GM13977 (cell line): Measurements from ENCODE around the gene GJC2.

Experiments used
- DNase-seq: peaks from one replicate; pipeline ENCODE4 v3.0.0; 2012; ENCODE audit warnings: low spot score
- in situ Hi-C: fragments of 300-500 bp; cut with MboI; formaldehyde crosslinking; loops from one replicate; pipeline ENCODE4 v1.12.0; 2022; ENCODE audit warnings: low sequenced_read_pairs, low pct_unique_long_range_greater_than_20kb, mixed read lengths, inconsistent platforms; ENCODE audit not compliant: unreplicated experiment
- TF ChIP-seq, protein P1 (sequence below): IDR thresholded peaks from 2 replicates; pipeline ENCODE4 v1.5.1; 2012; ENCODE audit warnings: mild to moderate bottlenecking, control low read depth; ENCODE audit not compliant: insufficient read depth; ENCODE audit errors: extremely low read depth, missing control alignments

GJC2 gene

GRCh38 chr1:228154021-228154669 lies 4.4 kb downstream of the GJC2 start:
- TF ChIP-seq, protein P1, sequence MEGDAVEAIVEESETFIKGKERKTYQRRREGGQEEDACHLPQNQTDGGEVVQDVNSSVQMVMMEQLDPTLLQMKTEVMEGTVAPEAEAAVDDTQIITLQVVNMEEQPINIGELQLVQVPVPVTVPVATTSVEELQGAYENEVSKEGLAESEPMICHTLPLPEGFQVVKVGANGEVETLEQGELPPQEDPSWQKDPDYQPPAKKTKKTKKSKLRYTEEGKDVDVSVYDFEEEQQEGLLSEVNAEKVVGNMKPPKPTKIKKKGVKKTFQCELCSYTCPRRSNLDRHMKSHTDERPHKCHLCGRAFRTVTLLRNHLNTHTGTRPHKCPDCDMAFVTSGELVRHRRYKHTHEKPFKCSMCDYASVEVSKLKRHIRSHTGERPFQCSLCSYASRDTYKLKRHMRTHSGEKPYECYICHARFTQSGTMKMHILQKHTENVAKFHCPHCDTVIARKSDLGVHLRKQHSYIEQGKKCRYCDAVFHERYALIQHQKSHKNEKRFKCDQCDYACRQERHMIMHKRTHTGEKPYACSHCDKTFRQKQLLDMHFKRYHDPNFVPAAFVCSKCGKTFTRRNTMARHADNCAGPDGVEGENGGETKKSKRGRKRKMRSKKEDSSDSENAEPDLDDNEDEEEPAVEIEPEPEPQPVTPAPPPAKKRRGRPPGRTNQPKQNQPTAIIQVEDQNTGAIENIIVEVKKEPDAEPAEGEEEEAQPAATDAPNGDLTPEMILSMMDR: no peak
- in situ Hi-C loops: no loop called here

DNA sequence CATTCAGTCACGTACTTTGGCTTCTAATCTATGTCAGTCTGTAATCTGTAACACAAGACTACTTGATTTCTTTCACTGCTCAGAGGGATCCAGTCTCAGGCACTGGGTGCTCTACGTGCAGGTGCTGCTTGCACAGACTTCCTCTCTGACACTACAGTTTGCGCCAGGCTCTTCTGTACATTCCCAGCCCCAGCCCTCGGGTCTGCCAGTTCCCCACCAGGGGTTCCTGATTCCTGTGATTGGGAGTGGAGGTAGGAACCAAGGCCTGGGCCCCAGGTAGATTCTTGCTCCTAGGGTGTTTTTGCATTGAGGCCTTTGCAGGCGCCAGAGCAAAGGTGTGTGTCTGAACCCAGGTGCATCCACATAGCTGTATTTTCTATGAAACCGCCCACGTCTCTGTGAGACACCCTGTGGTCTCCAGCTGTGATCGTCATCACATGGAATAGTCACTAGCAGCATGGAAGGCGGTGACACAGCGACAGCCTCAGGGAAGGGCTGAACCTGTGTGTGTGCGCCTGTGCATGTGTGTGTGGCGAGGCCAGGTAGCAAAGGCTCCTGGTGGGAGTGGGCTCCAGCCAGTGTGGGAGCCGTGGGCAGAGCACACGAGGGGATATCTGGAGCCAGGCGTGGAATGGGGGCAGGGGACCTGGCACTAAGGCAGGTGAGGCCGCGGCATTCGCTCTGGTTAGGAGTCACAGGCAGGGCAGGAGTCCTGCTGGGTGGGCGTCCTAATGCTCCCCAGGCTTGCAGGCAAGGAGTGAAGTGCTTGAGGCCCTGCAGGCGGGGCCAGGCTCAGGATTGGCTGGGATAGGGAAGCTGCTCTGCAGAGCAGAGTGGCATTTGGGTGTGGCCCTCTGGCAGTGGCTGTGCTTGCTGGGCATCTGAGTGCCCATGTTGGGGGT lies 5.2 kb downstream of the GJC2 start:
- in situ Hi-C loops: no loop called here
- DNase-seq: no peak
- TF ChIP-seq, protein P1: no peak

More at GRCh38 chr1:228154021-228154669, 4.4 kb downstream of the GJC2 start:
- no peak for DNase-seq

- in situ Hi-C loops: no loop called here
- TF ChIP-seq, protein P1: no peak
- no peak for DNase-seq
Observed at GRCh38 chr1:228155596-228156514, 6.1 kb downstream of the GJC2 start.

DNA sequence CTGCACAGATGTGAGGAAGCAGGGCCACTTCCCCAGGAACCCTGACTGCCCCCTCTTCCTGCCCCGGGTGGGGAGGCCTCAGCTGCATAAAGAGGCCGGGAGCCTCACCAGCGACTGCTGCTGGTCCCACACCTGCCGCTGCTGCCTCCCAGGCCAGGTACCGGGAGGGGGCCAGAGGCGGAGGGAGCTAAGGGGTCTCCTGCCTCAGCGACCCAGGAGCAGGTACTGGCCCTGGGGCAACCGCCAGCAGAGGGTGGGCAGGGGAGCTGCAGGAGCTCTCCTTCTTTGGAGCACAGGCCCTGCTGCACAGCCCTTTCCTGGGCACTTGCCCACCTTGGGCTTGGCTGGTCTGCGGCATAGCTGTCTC lies 6.8 kb downstream of the GJC2 start:
- TF ChIP-seq, protein P1: no peak
- DNase-seq: no peak
- in situ Hi-C loops: no loop called here

GRCh38 chr1:228156941-228157728 lies 7.4 kb downstream of the GJC2 start:
- TF ChIP-seq, protein P1: no peak
- no peak for DNase-seq
- in situ Hi-C loops: no loop called here
